Duodenal mucosa (tissue), 2 donors: Measurements from ENCODE around the gene GABRR2.

Experiments
- H3K27ac ChIP-seq: one replicate; pipeline ENCODE4 v1.7.0; 2013; ENCODE audit warnings: low read depth, low read length
- H3K27me3 ChIP-seq, 2 donors: one replicate each; pipeline ENCODE4 v1.7.0; 2013; ENCODE audit warnings: low read length in 2 of 2, control low read depth in 1 of 2; ENCODE audit not compliant: insufficient read depth in 2 of 2, control insufficient read depth in 1 of 2
- H3K36me3 ChIP-seq, 2 donors: one replicate each; pipeline ENCODE4 v1.7.0; 2013; ENCODE audit warnings: low read length in 2 of 2, control low read depth in 1 of 2; ENCODE audit not compliant: insufficient read depth in 2 of 2, control insufficient read depth in 1 of 2
- H3K4me1 ChIP-seq, 2 donors: one replicate each; pipeline ENCODE4 v1.7.0; 2013; ENCODE audit warnings: low read length in 2 of 2, control low read depth in 1 of 2; ENCODE audit not compliant: insufficient read depth in 2 of 2, control insufficient read depth in 1 of 2
- H3K4me3 ChIP-seq, 2 donors: one replicate each; pipeline ENCODE4 v1.7.0; 2013; ENCODE audit warnings: low read length in 2 of 2, low read depth in 1 of 2
- H3K9ac ChIP-seq, 2 donors: one replicate each; pipeline ENCODE4 v1.7.0; 2013; ENCODE audit warnings: low read length in 2 of 2, low read depth in 1 of 2
- H3K9me3 ChIP-seq, 2 donors: one replicate each; pipeline ENCODE4 v1.7.0; 2013; ENCODE audit warnings: low read length in 2 of 2, control low read depth in 1 of 2; ENCODE audit not compliant: control insufficient read depth in 1 of 2

GABRR2 gene

DNA sequence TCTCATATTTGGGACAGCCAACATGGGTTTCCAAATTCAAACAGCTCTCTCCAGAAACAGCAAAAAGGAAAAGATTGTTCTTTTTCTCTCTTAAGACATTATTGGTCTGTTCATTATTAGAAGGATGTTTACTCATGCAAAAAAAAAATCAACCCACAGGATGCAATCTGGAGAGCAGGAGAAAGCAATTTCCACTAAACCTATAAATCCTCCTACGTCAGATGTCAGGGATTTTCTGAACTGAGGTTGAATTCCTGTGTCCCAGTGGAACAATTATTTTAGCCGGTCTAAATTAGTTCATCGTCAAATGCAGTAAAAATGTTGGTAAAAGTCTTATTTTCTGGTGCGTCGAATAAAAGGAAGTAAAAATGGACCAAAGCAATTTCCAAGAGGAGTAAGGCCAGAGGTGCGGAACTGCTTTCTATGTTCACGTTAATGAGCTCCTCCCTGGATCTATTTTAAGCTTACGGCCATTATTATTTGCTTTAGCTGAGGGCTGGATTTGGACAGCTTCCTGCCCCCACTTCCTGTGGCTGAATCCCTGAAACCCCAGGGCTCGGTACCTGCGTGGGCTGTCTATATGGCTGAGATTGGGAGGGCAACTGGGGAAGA, 97.7 kb downstream of the GABRR2 start, which contains the start of gene GABRR1:
GABRR1 (minus strand) TSS at position 60 of the 612 bp plus-strand sequence; CDS start at position 24, 36 bp downstream.
- Histone ChIP-seq H3K4me1 (no peaks in the 10 kb centered on the region), H3K36me3 (no peaks in the 10 kb centered on the region), H3K27ac (no peak within 1 kb of the TSS), H3K4me3 (no peak within 1 kb of the TSS), H3K9ac (no peak within 1 kb of the TSS), H3K9me3 (no peaks in the 10 kb centered on the region), H3K27me3 (no peaks in the 10 kb centered on the region)

DNA sequence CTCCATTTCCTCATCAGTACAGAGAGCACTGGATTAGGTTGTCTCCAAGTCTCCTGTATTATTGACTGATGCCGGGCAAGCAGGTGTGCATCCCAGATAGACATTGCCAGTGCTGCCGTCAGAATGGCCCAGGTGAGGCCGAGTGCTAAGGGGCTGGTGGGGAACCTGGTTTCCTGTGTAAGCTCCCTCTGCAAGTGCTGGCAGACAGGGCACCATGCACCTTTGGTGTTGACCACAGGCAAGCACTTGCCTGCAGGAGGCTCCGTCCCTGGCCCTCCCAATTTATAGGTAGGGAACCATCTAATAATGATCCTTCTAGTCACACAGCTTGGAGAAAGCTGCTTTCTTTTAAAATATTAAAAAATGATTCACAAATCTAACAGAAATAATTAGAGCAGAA, 98.7 kb downstream of the GABRR2 start:
- no peaks in the 10 kb centered on the region for H3K9me3 ChIP-seq
- H3K27ac ChIP-seq: no peak overlapping the region
- H3K4me1 ChIP-seq: no peaks in the 10 kb centered on the region
- H3K27me3 ChIP-seq: no peaks in the 10 kb centered on the region
- no peak overlapping the region for H3K4me3 ChIP-seq
- no peak overlapping the region for H3K9ac ChIP-seq
- H3K36me3 ChIP-seq: no peaks in the 10 kb centered on the region

DNA sequence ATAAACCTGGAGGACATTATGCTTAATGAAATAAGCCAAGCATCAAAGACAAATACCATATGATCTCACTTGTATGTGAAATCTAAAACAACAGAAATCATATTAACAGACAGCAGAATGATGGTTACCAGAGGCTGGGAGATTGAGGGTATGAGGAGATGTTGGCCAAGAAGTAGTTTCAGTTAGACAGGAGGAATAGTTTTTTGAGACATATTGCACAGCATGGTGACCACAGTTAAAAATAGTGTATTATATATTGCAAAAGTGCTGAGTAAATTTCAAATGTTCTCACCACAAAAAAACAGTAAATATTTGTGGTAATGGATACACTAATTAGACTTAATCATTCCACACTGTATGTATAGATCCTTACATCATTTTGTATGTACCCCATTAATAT, 99.7 kb downstream of the GABRR2 start:
- Histone ChIP-seq H3K9ac (no peak overlapping the region), H3K27me3 (no peaks in the 10 kb centered on the region), H3K27ac (no peak overlapping the region), H3K36me3 (no peaks in the 10 kb centered on the region), H3K4me3 (no peak overlapping the region), H3K4me1 (no peaks in the 10 kb centered on the region), H3K9me3 (no peaks in the 10 kb centered on the region)

DNA sequence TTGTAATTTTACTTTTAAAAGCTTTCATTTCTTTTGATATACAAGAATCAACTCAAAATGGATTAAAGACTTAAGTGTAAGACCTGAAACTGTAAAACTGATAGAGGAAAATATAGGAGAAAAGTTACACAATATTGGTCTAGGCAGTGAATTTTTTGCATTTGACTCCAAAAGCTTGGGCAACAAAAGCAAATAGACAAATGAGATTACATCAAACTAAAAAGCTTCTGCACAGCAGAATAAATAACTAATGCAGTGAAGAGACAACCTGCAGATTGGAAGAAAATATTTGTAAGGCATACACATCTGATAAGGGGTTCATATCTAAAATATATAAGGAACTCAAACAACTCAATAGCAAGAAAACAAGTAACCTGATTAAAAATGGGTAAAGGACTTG, 100.9 kb downstream of the GABRR2 start:
- Histone ChIP-seq H3K27ac (no peak overlapping the region), H3K9ac (no peak overlapping the region), H3K4me1 (no peaks in the 10 kb centered on the region)

DNA sequence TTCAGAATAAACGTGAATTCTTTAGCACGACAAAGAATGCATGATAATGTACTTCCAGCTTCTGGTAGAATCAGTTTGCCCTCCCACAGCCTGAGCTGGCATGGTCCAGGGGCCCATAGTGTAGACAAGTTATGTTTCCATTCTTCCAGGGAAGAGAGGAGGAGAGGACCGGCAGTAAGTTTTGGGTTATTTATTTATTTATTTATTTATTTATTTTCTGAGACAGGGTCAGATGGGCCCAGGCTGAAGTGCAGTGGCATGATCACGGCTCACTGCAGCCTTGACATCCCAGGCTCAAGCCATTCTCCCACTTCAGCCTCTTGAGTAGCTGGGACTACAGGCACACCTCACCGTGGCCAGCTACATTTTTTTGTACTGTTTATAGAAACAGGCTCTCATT, 102.6 kb downstream of the GABRR2 start:
- no peaks in the 10 kb centered on the region for H3K36me3 ChIP-seq
- no peak overlapping the region for H3K9ac ChIP-seq
- H3K27ac ChIP-seq: no peak overlapping the region
- no peaks in the 10 kb centered on the region for H3K9me3 ChIP-seq
- no peaks in the 10 kb centered on the region for H3K27me3 ChIP-seq
- no peaks in the 10 kb centered on the region for H3K4me1 ChIP-seq
- no peak overlapping the region for H3K4me3 ChIP-seq

More for the DNA sequence above, 100.9 kb downstream of the GABRR2 start:
- no peaks in the 10 kb centered on the region for H3K27me3 ChIP-seq
- no peaks in the 10 kb centered on the region for H3K9me3 ChIP-seq
- no peaks in the 10 kb centered on the region for H3K36me3 ChIP-seq
- no peak overlapping the region for H3K4me3 ChIP-seq

DNA sequence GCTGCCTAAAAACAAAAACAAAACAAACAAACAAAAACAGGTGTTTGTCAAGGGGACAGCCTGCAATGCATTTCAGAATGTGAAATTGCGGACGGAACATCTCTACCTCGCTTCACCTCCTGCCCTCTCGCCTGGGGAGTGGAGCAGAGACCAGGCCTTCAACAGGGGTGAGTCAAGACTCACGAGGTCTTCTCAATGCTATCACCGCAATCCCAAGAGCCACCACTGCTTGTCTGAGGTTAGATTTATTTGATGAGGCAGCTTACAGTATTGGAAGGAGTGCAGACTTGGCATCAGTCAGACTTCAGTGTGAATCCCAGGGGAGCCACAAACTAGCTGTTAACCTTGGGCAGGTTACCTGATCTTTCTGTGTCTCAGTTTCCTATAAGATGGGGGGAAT, 105.6 kb downstream of the GABRR2 start:
- H3K27ac ChIP-seq: no peak overlapping the region
- H3K4me1 ChIP-seq: no peaks in the 10 kb centered on the region
- H3K9me3 ChIP-seq: no peaks in the 10 kb centered on the region
- H3K9ac ChIP-seq: no peak overlapping the region
- no peak overlapping the region for H3K4me3 ChIP-seq
- no peaks in the 10 kb centered on the region for H3K36me3 ChIP-seq
- no peaks in the 10 kb centered on the region for H3K27me3 ChIP-seq

DNA sequence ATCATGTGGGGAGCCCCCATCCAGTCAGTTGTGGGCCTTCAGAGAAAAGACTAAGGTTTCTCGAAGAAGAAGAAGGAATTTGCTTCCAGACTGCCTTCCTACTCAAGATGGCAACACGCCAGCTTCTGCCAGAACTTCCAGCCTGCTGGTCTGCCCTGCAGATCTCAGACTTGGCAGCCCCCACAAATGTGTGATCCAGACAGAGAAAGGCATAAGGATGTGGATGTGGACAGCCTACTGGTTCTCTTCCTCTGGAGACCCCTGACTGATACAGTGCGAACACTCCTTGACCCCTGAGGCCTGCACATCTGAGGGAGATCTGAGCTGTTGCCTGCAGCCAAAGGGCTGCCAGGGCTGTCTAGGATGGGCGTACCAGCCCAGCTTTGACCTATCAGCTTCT, 106.5 kb downstream of the GABRR2 start:
- no peaks in the 10 kb centered on the region for H3K9me3 ChIP-seq
- no peak overlapping the region for H3K27ac ChIP-seq
- H3K4me3 ChIP-seq: no peak overlapping the region
- no peaks in the 10 kb centered on the region for H3K36me3 ChIP-seq
- no peaks in the 10 kb centered on the region for H3K27me3 ChIP-seq
- no peak overlapping the region for H3K9ac ChIP-seq
- H3K4me1 ChIP-seq: no peaks in the 10 kb centered on the region
